ENCODE results near the gene LTB. TPM values are rescaled to one million over a fixed set of nuclear protein-coding genes. Genes with fewer than 3 reads are reported as not detected.

Gene LTB
- polyA plus RNA-seq, 1 donor from 2014 or later = not detected

- no peaks in the 10 kb centered on the region for H3F3A ChIP-seq (ENCODE audit: insufficient read depth, low read length, poor library complexity, severe bottlenecking)
- H3K9ac ChIP-seq (ENCODE audit: low read length) = no peak within 1 kb of the TSS
- H4K20me1 ChIP-seq (ENCODE audit: insufficient read depth) = no peaks in the 10 kb centered on the region
- no peak within 1 kb of the TSS for H3K4me2 ChIP-seq (ENCODE audit: low read length)
- no peaks in the 10 kb centered on the region for H3K79me2 ChIP-seq (replicated peaks; ENCODE audit: insufficient read depth, low read length)
- no peak for TF ChIP-seq TAF1 (IDR thresholded peaks at IDR 0.05; ENCODE audit: low read depth)
- TF ChIP-seq, protein P1, sequence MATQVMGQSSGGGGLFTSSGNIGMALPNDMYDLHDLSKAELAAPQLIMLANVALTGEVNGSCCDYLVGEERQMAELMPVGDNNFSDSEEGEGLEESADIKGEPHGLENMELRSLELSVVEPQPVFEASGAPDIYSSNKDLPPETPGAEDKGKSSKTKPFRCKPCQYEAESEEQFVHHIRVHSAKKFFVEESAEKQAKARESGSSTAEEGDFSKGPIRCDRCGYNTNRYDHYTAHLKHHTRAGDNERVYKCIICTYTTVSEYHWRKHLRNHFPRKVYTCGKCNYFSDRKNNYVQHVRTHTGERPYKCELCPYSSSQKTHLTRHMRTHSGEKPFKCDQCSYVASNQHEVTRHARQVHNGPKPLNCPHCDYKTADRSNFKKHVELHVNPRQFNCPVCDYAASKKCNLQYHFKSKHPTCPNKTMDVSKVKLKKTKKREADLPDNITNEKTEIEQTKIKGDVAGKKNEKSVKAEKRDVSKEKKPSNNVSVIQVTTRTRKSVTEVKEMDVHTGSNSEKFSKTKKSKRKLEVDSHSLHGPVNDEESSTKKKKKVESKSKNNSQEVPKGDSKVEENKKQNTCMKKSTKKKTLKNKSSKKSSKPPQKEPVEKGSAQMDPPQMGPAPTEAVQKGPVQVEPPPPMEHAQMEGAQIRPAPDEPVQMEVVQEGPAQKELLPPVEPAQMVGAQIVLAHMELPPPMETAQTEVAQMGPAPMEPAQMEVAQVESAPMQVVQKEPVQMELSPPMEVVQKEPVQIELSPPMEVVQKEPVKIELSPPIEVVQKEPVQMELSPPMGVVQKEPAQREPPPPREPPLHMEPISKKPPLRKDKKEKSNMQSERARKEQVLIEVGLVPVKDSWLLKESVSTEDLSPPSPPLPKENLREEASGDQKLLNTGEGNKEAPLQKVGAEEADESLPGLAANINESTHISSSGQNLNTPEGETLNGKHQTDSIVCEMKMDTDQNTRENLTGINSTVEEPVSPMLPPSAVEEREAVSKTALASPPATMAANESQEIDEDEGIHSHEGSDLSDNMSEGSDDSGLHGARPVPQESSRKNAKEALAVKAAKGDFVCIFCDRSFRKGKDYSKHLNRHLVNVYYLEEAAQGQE (IDR thresholded peaks at IDR 0.05; ENCODE audit: borderline replicate concordance) = no peak
- no peak for TF ChIP-seq CTCF (IDR thresholded peaks at IDR 0.05; ENCODE audit: poor library complexity, severe bottlenecking)
- TF ChIP-seq EP300 (conservative IDR thresholded peaks at IDR 0.05; ENCODE audit: poor library complexity, severe bottlenecking) = no peak
- TF ChIP-seq POLR2AphosphoS5 (IDR thresholded peaks at IDR 0.05) = no peak
- no peak for TF ChIP-seq MXI1 (conservative IDR thresholded peaks at IDR 0.05; ENCODE audit: poor library complexity, severe bottlenecking)
- TF ChIP-seq EZH2 (IDR thresholded peaks at IDR 0.05; ENCODE audit: borderline replicate concordance, insufficient read depth, low read length, poor library complexity, severe bottlenecking) = no peak
- TF ChIP-seq RAD21 (conservative IDR thresholded peaks at IDR 0.05) = no peak
- no peaks in the 10 kb centered on the region for H3K36me3 ChIP-seq (ENCODE audit: insufficient read depth, low read length)
- H3K27ac ChIP-seq (ENCODE audit: low read length) = no peak within 1 kb of the TSS
- no peaks in the 10 kb centered on the region for H3K9me2 ChIP-seq (ENCODE audit: insufficient read depth, low read length)
- no peaks in the 10 kb centered on the region for H3K27me3 ChIP-seq (ENCODE audit: insufficient read depth, low read depth, low read length)
- H2AFZ ChIP-seq (ENCODE audit: low read depth, low read length) = no peak within 1 kb of the TSS
- H3K4me3 ChIP-seq (ENCODE audit: low read length) = no peak within 1 kb of the TSS
- no peaks in the 10 kb centered on the region for H3K9me3 ChIP-seq (ENCODE audit: low read length)
Measured at GRCh38 chr6:31614684-31615578, 32.7 kb upstream of the LTB start, which contains the start of gene AIF1. TSS of gene AIF1 (plus strand) at chr6:31615234. CDS start at chr6:31615330, 96 bp downstream.

GRCh38 chr6:31614075-31614619, 31.9 kb upstream of the LTB start:
- Histone ChIP-seq H3F3A (ENCODE audit: insufficient read depth, low read length, poor library complexity, severe bottlenecking) (no peaks in the 10 kb centered on the region), H3K36me3 (ENCODE audit: insufficient read depth, low read length) (no peaks in the 10 kb centered on the region), H3K4me3 (ENCODE audit: low read length) (no peak overlapping the region), H3K79me2 (replicated peaks; ENCODE audit: insufficient read depth, low read length) (no peaks in the 10 kb centered on the region), H3K9me3 (ENCODE audit: low read length) (no peaks in the 10 kb centered on the region), H3K4me2 (ENCODE audit: low read length) (no peak overlapping the region), H3K27ac (ENCODE audit: low read length) (no peak overlapping the region), H3K9me2 (ENCODE audit: insufficient read depth, low read length) (no peaks in the 10 kb centered on the region), H3K9ac (ENCODE audit: low read length) (no peak overlapping the region), H4K20me1 (ENCODE audit: insufficient read depth) (no peaks in the 10 kb centered on the region), H3K27me3 (ENCODE audit: insufficient read depth, low read depth, low read length) (no peaks in the 10 kb centered on the region), H2AFZ (ENCODE audit: low read depth, low read length) (no peak overlapping the region)
- TF ChIP-seq EP300 (conservative IDR thresholded peaks at IDR 0.05; ENCODE audit: poor library complexity, severe bottlenecking) = no peak
- no peak for TF ChIP-seq CTCF (IDR thresholded peaks at IDR 0.05; ENCODE audit: poor library complexity, severe bottlenecking)
- TF ChIP-seq, protein P1 (IDR thresholded peaks at IDR 0.05; ENCODE audit: borderline replicate concordance) = no peak
- TF ChIP-seq TAF1 (IDR thresholded peaks at IDR 0.05; ENCODE audit: low read depth) = no peak
- no peak for TF ChIP-seq SMC3 (conservative IDR thresholded peaks at IDR 0.05; ENCODE audit: poor library complexity)
- TF ChIP-seq EZH2 (IDR thresholded peaks at IDR 0.05; ENCODE audit: borderline replicate concordance, insufficient read depth, low read length, poor library complexity, severe bottlenecking) = no peak
- TF ChIP-seq MXI1 (conservative IDR thresholded peaks at IDR 0.05; ENCODE audit: poor library complexity, severe bottlenecking) = no peak
- no peak for TF ChIP-seq POLR2AphosphoS5 (IDR thresholded peaks at IDR 0.05)
- TF ChIP-seq RAD21 (conservative IDR thresholded peaks at IDR 0.05) = no peak
